Ishikawa (cell line): ENCODE measurements around the gene TINAGL1.

Experiments
- EP300 ChIP-seq: IDR thresholded peaks from 2 replicates; pipeline ENCODE4 v1.6.1; 2012; ENCODE audit warnings: borderline replicate concordance
- TAF1 ChIP-seq: IDR thresholded peaks from 2 replicates; pipeline ENCODE4 v1.6.1; 2012; ENCODE audit warnings: low read depth, mild to moderate bottlenecking

DNA sequence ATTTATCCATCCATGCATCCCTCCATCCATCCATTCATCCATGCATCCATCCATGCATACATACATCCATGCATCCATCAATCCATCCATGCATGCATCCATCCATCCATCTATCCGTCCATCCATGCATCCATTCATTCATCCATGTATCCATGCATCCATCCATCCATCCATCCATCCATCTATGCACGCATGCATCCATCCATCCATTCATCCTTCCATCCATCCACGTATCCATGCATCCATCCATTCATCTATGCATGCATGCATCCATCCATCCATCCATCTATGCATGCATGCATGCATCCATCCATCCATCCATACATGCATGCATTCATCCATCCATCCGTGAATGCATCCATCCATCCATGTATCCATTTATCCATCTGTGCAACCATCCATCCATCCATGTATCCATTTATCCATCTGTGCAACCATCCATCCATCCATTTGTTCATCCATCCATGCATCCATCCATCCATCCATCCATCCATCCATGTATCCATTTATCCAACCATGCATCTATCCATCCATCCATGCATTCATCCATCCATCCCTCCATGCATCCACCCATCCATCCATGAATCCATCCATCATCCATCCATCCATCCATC lies 30.3 kb upstream of the TINAGL1 start:
- TF ChIP-seq EP300 (no peak), TAF1 (no peak)
